ENCODE data around the gene PBX1. TPM values are rescaled to one million over a fixed set of nuclear protein-coding genes. Genes with fewer than 3 reads are reported as not detected.

Gene PBX1
- total and polyA plus RNA-seq, 2 of the 4 experiments (the other 2 are of a cell fraction), result 13.9 to 17.9 TPM

DNA sequence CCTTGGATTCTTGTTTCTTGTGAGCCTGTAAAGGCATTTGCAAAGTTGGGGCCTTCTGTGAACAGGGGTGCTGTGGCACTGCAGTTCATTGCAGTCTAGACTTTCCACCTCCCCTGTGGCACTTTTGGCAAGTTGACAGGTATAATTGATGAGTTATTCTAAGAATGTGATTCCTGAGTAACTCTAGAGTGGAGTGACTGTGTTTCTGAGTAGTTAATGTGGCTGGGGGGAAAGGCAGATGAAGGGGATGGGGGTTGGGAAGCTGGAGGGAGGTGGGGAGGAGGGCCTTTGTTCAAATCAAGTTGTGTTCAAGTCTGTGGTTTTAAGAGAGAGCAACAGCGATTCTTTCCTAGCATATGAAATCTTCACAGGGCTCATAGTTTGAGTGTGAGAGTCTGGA lies 32.9 kb downstream of the PBX1 start:
- TF ChIP-seq NFE2L2 (IDR thresholded peaks at IDR 0.05; ENCODE audit: low read depth, low read length), result no peak
- TF ChIP-seq, protein P1, sequence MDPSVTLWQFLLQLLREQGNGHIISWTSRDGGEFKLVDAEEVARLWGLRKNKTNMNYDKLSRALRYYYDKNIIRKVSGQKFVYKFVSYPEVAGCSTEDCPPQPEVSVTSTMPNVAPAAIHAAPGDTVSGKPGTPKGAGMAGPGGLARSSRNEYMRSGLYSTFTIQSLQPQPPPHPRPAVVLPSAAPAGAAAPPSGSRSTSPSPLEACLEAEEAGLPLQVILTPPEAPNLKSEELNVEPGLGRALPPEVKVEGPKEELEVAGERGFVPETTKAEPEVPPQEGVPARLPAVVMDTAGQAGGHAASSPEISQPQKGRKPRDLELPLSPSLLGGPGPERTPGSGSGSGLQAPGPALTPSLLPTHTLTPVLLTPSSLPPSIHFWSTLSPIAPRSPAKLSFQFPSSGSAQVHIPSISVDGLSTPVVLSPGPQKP (IDR thresholded peaks at IDR 0.05; ENCODE audit: borderline replicate concordance, low read depth, low read length), result no peak
- no peak for TF ChIP-seq USF2 (IDR thresholded peaks at IDR 0.05; ENCODE audit: low read depth, low read length)
- TF ChIP-seq, protein P2, sequence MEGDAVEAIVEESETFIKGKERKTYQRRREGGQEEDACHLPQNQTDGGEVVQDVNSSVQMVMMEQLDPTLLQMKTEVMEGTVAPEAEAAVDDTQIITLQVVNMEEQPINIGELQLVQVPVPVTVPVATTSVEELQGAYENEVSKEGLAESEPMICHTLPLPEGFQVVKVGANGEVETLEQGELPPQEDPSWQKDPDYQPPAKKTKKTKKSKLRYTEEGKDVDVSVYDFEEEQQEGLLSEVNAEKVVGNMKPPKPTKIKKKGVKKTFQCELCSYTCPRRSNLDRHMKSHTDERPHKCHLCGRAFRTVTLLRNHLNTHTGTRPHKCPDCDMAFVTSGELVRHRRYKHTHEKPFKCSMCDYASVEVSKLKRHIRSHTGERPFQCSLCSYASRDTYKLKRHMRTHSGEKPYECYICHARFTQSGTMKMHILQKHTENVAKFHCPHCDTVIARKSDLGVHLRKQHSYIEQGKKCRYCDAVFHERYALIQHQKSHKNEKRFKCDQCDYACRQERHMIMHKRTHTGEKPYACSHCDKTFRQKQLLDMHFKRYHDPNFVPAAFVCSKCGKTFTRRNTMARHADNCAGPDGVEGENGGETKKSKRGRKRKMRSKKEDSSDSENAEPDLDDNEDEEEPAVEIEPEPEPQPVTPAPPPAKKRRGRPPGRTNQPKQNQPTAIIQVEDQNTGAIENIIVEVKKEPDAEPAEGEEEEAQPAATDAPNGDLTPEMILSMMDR (conservative IDR thresholded peaks at IDR 0.05; ENCODE audit: low read depth, low read length), result no peak
- no peak for TF ChIP-seq MAZ (IDR thresholded peaks at IDR 0.05; ENCODE audit: borderline replicate concordance, low read depth, low read length)
- TF ChIP-seq RFX5 (IDR thresholded peaks at IDR 0.05; ENCODE audit: low read depth, low read length), result no peak
- TF ChIP-seq BHLHE40 (IDR thresholded peaks at IDR 0.05; ENCODE audit: low read depth, low read length), result no peak
- no peak for TF ChIP-seq SMC3 (IDR thresholded peaks at IDR 0.05; ENCODE audit: low read depth, low read length)
- no peak for TF ChIP-seq POLR2A (IDR thresholded peaks at IDR 0.05; ENCODE audit: low read depth, low read length)
- TF ChIP-seq MXI1 (IDR thresholded peaks at IDR 0.05; ENCODE audit: borderline replicate concordance, low read depth, low read length), result no peak
- TF ChIP-seq CEBPB (IDR thresholded peaks at IDR 0.05; ENCODE audit: low read depth, low read length), result no peak
- TF ChIP-seq RCOR1 (IDR thresholded peaks at IDR 0.05; ENCODE audit: insufficient replicate concordance, low read length), result no peak
- no peak for TF ChIP-seq CHD1 (IDR thresholded peaks at IDR 0.05; ENCODE audit: low read depth, low read length)
- WGBS, 2 experiments (ENCODE audit: extremely low coverage in 2 of 2, insufficient read length in 1 of 2), result no CpG with 5 or more reads among the region's 1 CpG
- Histone ChIP-seq H3K18ac (ENCODE audit: low read depth, low read length) (peak overlapping the region; percentile 14; the same call in 1 of the 2 replicates), H2AFZ (replicated peaks; ENCODE audit: low read length, poor library complexity) (no peak overlapping the region), H3K9me1 (ENCODE audit: insufficient read depth, low read length) (peaks cover 6% of the 10 kb centered on the region), H3K4ac (ENCODE audit: low read depth, low read length) (peak overlapping the region; percentile 9), H4K20me1 (ENCODE audit: insufficient read depth, low read length) (no peaks in the 10 kb centered on the region), H3K9ac (ENCODE audit: low read depth, low read length) (no peak overlapping the region), H3K56ac (ENCODE audit: extremely low read depth, insufficient read depth, low read length) (no peak overlapping the region), H3K27me3 (ENCODE audit: control insufficient read depth, insufficient read depth, low read length) (no peaks in the 10 kb centered on the region), H4K8ac (ENCODE audit: low read depth in 2 of 2, low read length in 2 of 2) (0 out of 4 replicates have a peak overlapping the region, but pooled peaks have one; percentile 0 to 22), H2BK15ac (ENCODE audit: low read depth, low read length) (no peak overlapping the region), H4K91ac (ENCODE audit: insufficient read depth, low read depth, low read length) (peak overlapping the region; percentile 54; the same call in 1 of the 2 replicates), H3K14ac (replicated peaks; ENCODE audit: low read depth, low read length) (peak overlapping the region; percentile 12; the same call in 1 of the 2 replicates), H3K23ac (ENCODE audit: low read depth, low read length) (0 out of 2 replicates have a peak overlapping the region, but pooled peaks have one; percentile 28), H2BK20ac (ENCODE audit: low read depth, low read length) (no peak overlapping the region), H3K4me1 (ENCODE audit: control insufficient read depth, insufficient read depth, low read length) (peaks cover 24% of the 10 kb centered on the region), H3K9me3 (ENCODE audit: control insufficient read depth, insufficient read depth, low read length) (no peaks in the 10 kb centered on the region), H3K36me3 (ENCODE audit: control insufficient read depth, insufficient read depth, low read length) (peaks cover 5% of the 10 kb centered on the region; the same call in 1 of the 2 replicates), H2AK9ac (replicated peaks; ENCODE audit: low read depth, low read length, poor library complexity) (no peak overlapping the region), H3K4me2 (ENCODE audit: low read depth, low read length) (peak overlapping the region; percentile 7; the same call in 1 of the 2 replicates), H3K79me1 (ENCODE audit: low read depth in 1 of 2, low read length in 2 of 2) (peaks cover 10 to 13% of the 10 kb centered on the region in 2 experiments; a peak in 3 of 4 replicates), H2AK5ac (ENCODE audit: low read depth, low read length) (no peak overlapping the region), H3K27ac (ENCODE audit: insufficient read depth, low read length) (no peak overlapping the region; the same call in 1 of the 2 replicates), H2BK120ac (ENCODE audit: low read depth, low read length) (peak overlapping the region; percentile 40), H3K4me3 (ENCODE audit: insufficient read depth, low read depth, low read length) (no peak overlapping the region), H2BK5ac (ENCODE audit: low read depth, low read length, poor library complexity, severe bottlenecking) (no peak overlapping the region), H4K5ac (ENCODE audit: low read depth, low read length) (no peak overlapping the region)
- BruUV-seq (replicated peaks), result no TSS peak
- intact Hi-C loops (cut with micrococcal nuclease) (no loop called here), dilution Hi-C loops (cut with HindIII; ENCODE audit: low sequenced_read_pairs, unreplicated experiment) (no loop called here), in situ Hi-C loops (cut with MboI; ENCODE audit: low sequenced_read_pairs) (no loop called here)
- DNase-seq (peak; percentile 31), ATAC-seq (ENCODE audit: low read depth) (peak; percentile 19)
- POLR2A ChIA-PET (ENCODE audit: unreplicated experiment), result interaction anchor here (0.6 kb wide), 1 partner anchor 27 kb away, joined by 4 read pairs; no protein-coding TSS in a partner anchor
- CTCF ChIA-PET, result no interaction called here
